DMS153 (cell line): ENCODE data around the gene TLR4.

Experiments used
- DNase-seq: peaks from one replicate; lab custom pipeline; 2025; lab: John Stamatoyannopoulos, UW

Gene TLR4

DNA sequence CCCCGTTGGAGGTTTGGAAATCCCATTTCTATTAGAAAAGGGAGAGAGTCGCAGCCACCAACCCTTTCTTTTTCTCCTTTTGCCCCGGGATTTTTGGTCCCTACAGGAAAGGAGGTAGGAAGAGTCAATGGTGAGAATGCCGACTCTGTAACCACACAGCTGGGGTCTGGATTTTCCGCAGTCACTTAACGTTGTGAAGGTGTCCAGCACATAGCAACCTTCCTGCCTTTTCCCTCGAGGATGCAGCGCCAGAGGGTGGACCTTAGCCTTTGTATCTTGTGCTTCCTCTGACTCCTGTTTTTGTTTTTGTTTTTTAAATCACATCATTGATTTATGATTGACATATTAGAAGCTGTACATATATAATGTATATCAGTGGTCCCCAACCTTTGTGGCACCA, 41.4 kb downstream of the TLR4 start:
- no peak for DNase-seq

GRCh38 chr9:117746263-117746662, 42.1 kb downstream of the TLR4 start:
- no peak for DNase-seq

- peak; percentile 76 for DNase-seq
Measured at GRCh38 chr9:117747386-117747970, 43.3 kb downstream of the TLR4 start.

DNA sequence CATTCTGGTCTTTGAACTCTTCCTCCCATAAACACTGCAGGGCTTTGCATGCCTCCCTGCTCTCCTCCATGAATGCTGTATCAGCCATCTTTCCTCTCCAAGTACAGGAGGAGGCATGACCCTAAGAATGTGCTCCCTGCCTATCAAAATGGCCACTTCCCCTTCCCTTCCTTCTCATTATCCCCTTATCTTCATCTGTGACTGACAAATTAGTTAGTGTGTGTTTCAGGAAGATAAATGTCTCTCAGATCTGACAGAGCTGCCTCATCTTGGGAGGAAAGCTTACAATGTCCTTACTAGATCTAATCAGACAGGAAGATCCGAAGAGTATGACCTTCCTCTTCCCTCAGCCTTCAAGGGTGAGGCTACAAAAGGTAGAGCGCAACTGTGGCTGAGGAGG, 46.2 kb downstream of the TLR4 start:
- DNase-seq = no peak

GRCh38 chr9:117752894-117753293, 48.7 kb downstream of the TLR4 start:
- DNase-seq = no peak

GRCh38 chr9:117757561-117758190, 53.5 kb downstream of the TLR4 start:
- DNase-seq = no peak

GRCh38 chr9:117763314-117763713, 59.1 kb downstream of the TLR4 start:
- no peak for DNase-seq

DNA sequence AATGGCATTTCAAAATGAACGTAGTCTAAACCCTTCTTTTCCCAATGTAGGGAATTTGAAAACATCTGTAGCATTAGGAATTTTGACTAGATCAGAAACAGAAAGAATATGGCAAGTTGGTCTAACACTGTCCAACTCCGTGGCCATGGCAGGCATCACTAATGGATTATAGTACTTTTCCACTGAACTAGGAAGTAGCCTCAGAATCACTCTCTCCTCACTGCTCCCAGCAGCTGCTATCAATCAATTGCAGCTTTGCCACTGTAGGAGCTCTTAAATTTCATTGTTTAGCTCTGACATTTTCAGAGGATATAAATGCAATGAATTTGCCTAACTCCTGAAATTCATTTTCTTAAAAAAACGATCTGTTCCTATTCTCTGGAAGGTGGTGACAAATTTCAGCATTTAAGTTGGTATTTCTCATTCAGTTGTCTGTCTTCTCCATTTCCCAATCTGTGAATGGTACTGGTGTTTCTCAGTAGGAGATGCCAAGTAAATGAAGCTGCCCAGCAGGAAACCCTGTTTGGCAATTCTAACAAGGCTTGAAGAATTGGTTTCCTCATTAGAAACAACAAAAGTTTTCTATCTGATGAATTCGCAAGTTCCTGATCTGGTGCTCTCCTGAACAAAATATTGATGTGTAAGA, 64.7 kb downstream of the TLR4 start:
- DNase-seq = no peak

- DNase-seq = peak; percentile 87
Measured at GRCh38 chr9:117771136-117771535, 66.9 kb downstream of the TLR4 start.

- peak; percentile 55 for DNase-seq
Measured at GRCh38 chr9:117772960-117773359, 68.8 kb downstream of the TLR4 start.
